ENCODE data around the gene CAND2. TPM values are rescaled to one million over a fixed set of nuclear protein-coding genes. Genes with fewer than 3 reads are reported as not detected.

CAND2 gene
- polyA plus RNA-seq (2012; ENCODE audit: insufficient read depth, insufficient read length, low read depth), result 1.6 TPM

- DNase-seq, result peak; percentile 62
- Histone ChIP-seq H3K36me3 (no peaks in the 10 kb centered on the region), H3K4me1 (no peaks in the 10 kb centered on the region), H3K4me3 (ENCODE audit: low read depth, low read length) (peak within 1 kb of the TSS; percentile 62), H3K9me3 (no peaks in the 10 kb centered on the region), H3K27me3 (no peaks in the 10 kb centered on the region)
- TF ChIP-seq CTCF (IDR thresholded peaks at IDR 0.05; ENCODE audit: low read depth, low read length), result no peak
These were observed at the start of gene CAND2 for GRCh38 chr3:12796171-12797123. TSS of gene CAND2 (plus strand) at chr3:12796680. CDS start at chr3:12796721, 41 bp downstream.

- H3K27me3 ChIP-seq, result no peaks in the 10 kb centered on the region
- no peaks in the 10 kb centered on the region for H3K9me3 ChIP-seq
- no peak for DNase-seq
- H3K4me3 ChIP-seq (ENCODE audit: low read depth, low read length), result no peak overlapping the region
- no peak for TF ChIP-seq CTCF (IDR thresholded peaks at IDR 0.05; ENCODE audit: low read depth, low read length)
- H3K36me3 ChIP-seq, result no peaks in the 10 kb centered on the region
- no peaks in the 10 kb centered on the region for H3K4me1 ChIP-seq
These were observed 48.0 kb upstream of the CAND2 start for GRCh38 chr3:12748477-12748876.

GRCh38 chr3:12750223-12750622 lies 46.3 kb upstream of the CAND2 start:
- Histone ChIP-seq H3K36me3 (no peaks in the 10 kb centered on the region), H3K4me3 (ENCODE audit: low read depth, low read length) (no peak overlapping the region), H3K9me3 (no peaks in the 10 kb centered on the region), H3K27me3 (no peaks in the 10 kb centered on the region), H3K4me1 (no peaks in the 10 kb centered on the region)
- TF ChIP-seq CTCF (IDR thresholded peaks at IDR 0.05; ENCODE audit: low read depth, low read length), result no peak
- no peak for DNase-seq

GRCh38 chr3:12750658-12751071 lies 45.8 kb upstream of the CAND2 start:
- H3K36me3 ChIP-seq, result no peaks in the 10 kb centered on the region
- no peak overlapping the region for H3K4me3 ChIP-seq (ENCODE audit: low read depth, low read length)
- no peak for TF ChIP-seq CTCF (IDR thresholded peaks at IDR 0.05; ENCODE audit: low read depth, low read length)
- H3K4me1 ChIP-seq, result no peaks in the 10 kb centered on the region
- no peaks in the 10 kb centered on the region for H3K27me3 ChIP-seq
- no peaks in the 10 kb centered on the region for H3K9me3 ChIP-seq
- DNase-seq, result no peak

GRCh38 chr3:12751571-12751970 lies 44.9 kb upstream of the CAND2 start:
- Histone ChIP-seq H3K9me3 (no peaks in the 10 kb centered on the region), H3K4me1 (no peaks in the 10 kb centered on the region), H3K36me3 (no peaks in the 10 kb centered on the region), H3K27me3 (no peaks in the 10 kb centered on the region), H3K4me3 (ENCODE audit: low read depth, low read length) (no peak overlapping the region)
- DNase-seq, result no peak
- no peak for TF ChIP-seq CTCF (IDR thresholded peaks at IDR 0.05; ENCODE audit: low read depth, low read length)

GRCh38 chr3:12752102-12752501 lies 44.4 kb upstream of the CAND2 start:
- Histone ChIP-seq H3K4me3 (ENCODE audit: low read depth, low read length) (no peak overlapping the region), H3K4me1 (no peaks in the 10 kb centered on the region), H3K27me3 (no peaks in the 10 kb centered on the region), H3K9me3 (no peaks in the 10 kb centered on the region), H3K36me3 (no peaks in the 10 kb centered on the region)
- no peak for DNase-seq
- no peak for TF ChIP-seq CTCF (IDR thresholded peaks at IDR 0.05; ENCODE audit: low read depth, low read length)
